Measurements from ENCODE around the gene RBP2.

Gene RBP2

GRCh38 chr3:139427283-139428060, 48.8 kb downstream of the RBP2 start:
- no peak overlapping the region for H3K4me3 ChIP-seq (ENCODE audit: low read depth, low read length)
- DNase-seq (ENCODE audit: low read depth), result peak; percentile 64
- peak; percentile 80 for TF ChIP-seq CTCF (IDR thresholded peaks at IDR 0.05; ENCODE audit: control insufficient read depth, extremely low read depth, insufficient read depth)

GRCh38 chr3:139425745-139426400, 50.4 kb downstream of the RBP2 start:
- H3K4me3 ChIP-seq (ENCODE audit: low read depth, low read length), result no peak overlapping the region
- no peak for DNase-seq (ENCODE audit: low read depth)
- TF ChIP-seq CTCF (IDR thresholded peaks at IDR 0.05; ENCODE audit: control insufficient read depth, extremely low read depth, insufficient read depth), result no peak

GRCh38 chr3:139423232-139423631, 53.1 kb downstream of the RBP2 start:
- no peak for DNase-seq (ENCODE audit: low read depth)
- TF ChIP-seq CTCF (IDR thresholded peaks at IDR 0.05; ENCODE audit: control insufficient read depth, extremely low read depth, insufficient read depth), result no peak
- H3K4me3 ChIP-seq (ENCODE audit: low read depth, low read length), result no peak overlapping the region

GRCh38 chr3:139421460-139421859, 54.9 kb downstream of the RBP2 start:
- no peak for TF ChIP-seq CTCF (IDR thresholded peaks at IDR 0.05; ENCODE audit: control insufficient read depth, extremely low read depth, insufficient read depth)
- no peak for DNase-seq (ENCODE audit: low read depth)
- H3K4me3 ChIP-seq (ENCODE audit: low read depth, low read length), result no peak overlapping the region

- no peak overlapping the region for H3K4me3 ChIP-seq (ENCODE audit: low read depth, low read length)
- TF ChIP-seq CTCF (IDR thresholded peaks at IDR 0.05; ENCODE audit: control insufficient read depth, extremely low read depth, insufficient read depth), result no peak
- no peak for DNase-seq (ENCODE audit: low read depth)
These were observed 55.3 kb downstream of the RBP2 start for GRCh38 chr3:139421040-139421439.

- H3K4me3 ChIP-seq (ENCODE audit: low read depth, low read length), result no peak overlapping the region
- no peak for DNase-seq (ENCODE audit: low read depth)
- TF ChIP-seq CTCF (IDR thresholded peaks at IDR 0.05; ENCODE audit: control insufficient read depth, extremely low read depth, insufficient read depth), result no peak
These were observed 58.2 kb downstream of the RBP2 start for GRCh38 chr3:139418144-139418543.

Data from LNCaP clone FGC (cell line).